Measurements from ENCODE around the gene RAB11FIP3.

- TF ChIP-seq CTCF (IDR thresholded peaks at IDR 0.05) = no peak
- no peak for TF ChIP-seq POLR2AphosphoS5 (IDR thresholded peaks at IDR 0.05)
- no peak for TF ChIP-seq POLR2A (IDR thresholded peaks at IDR 0.05)
Measured at GRCh38 chr16:551210-551609, 125.8 kb downstream of the RAB11FIP3 start.

Data from prostate gland (tissue), 2 donors.